RWPE2 (cell line): Measurements from ENCODE around the gene HIGD2A.

Source experiments
- ATAC-seq: fragments of 200-7000 bp; cut with Tn5 transposase; 3 replicates; pipeline ENCODE4 v1.9.1; 2021; ENCODE audit warnings: low read depth
- DNase-seq: peaks from one replicate; pipeline ENCODE4 v3.0.0-alpha.2; 2020; ENCODE audit warnings: low spot score
- H3K27ac ChIP-seq: fragments of 450-650 bp; 2 replicates; pipeline ENCODE4 v1.5.1; 2017; ENCODE audit warnings: mild to moderate bottlenecking; ENCODE audit not compliant: poor library complexity, severe bottlenecking
- H3K27me3 ChIP-seq: fragments of 250-450 bp; sonication (Bioruptor Pico); 2 replicates; pipeline ENCODE4 v1.5.1; 2021; ENCODE audit warnings: mild to moderate bottlenecking, moderate library complexity; ENCODE audit not compliant: insufficient read depth, poor library complexity, severe bottlenecking
- H3K36me3 ChIP-seq: fragments of 250-450 bp; sonication (Bioruptor Pico); 2 replicates; pipeline ENCODE4 v1.5.1; 2020; ENCODE audit warnings: low read depth, mild to moderate bottlenecking, moderate library complexity
- H3K4me1 ChIP-seq: fragments of 250-450 bp; sonication (Bioruptor Pico); 2 replicates; pipeline ENCODE4 v1.5.1; 2021; ENCODE audit warnings: mild to moderate bottlenecking, moderate library complexity; ENCODE audit not compliant: insufficient read depth, poor library complexity, severe bottlenecking
- H3K4me3 ChIP-seq: fragments of 250-450 bp; sonication (Bioruptor Pico); 2 replicates; pipeline ENCODE4 v1.5.1; 2021; ENCODE audit warnings: mild to moderate bottlenecking, moderate library complexity; ENCODE audit not compliant: severe bottlenecking
- H3K9me3 ChIP-seq: fragments of 250-450 bp; sonication (Bioruptor Pico); 2 replicates; pipeline ENCODE4 v1.5.1; 2021; ENCODE audit warnings: mild to moderate bottlenecking, moderate library complexity; ENCODE audit not compliant: severe bottlenecking
- TF ChIP-seq, protein P1 (sequence below): fragments of 450-650 bp; IDR thresholded peaks from one replicate; pipeline ENCODE4 v1.5.1; 2017; ENCODE audit warnings: mild to moderate bottlenecking, moderate library complexity; ENCODE audit not compliant: poor library complexity, severe bottlenecking

The HIGD2A gene

DNA sequence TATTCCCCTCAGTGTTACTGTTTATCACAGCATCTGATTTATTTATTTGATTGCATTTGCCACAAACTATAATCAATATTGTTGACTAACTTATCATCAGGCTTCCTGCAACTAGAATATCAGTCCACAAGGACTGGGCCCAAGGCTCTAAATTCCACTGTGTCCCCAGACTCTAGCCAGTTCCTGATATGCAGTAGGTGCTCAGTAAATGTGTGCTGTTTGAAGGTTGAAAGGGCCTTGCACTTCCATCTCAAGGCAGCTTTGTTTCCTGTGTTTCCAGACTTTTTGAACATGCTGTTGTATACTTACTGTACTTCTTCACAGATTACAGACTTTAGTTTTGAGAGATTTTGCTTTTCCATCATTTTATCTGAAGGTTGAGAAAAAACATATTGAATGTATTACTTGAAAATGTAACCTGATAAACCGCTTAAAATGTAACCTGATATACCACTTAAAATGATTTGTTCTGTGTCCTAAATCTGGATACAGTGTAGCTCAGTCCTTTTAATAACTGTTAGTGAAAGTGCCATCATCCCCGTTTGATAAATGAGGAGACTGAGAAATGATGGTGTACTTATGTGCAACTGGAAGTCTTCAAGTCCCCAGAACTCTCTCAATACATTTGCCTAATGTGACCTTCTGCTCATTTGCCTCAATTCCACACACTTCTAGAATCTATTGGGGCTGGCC, 45.6 kb upstream of the HIGD2A start:
- H3K27ac ChIP-seq = no peak overlapping the region
- no peaks in the 10 kb centered on the region for H3K4me1 ChIP-seq
- H3K4me3 ChIP-seq = no peak overlapping the region
- ATAC-seq (no peak), DNase-seq (no peak)
- peaks cover 50% of the 10 kb centered on the region for H3K36me3 ChIP-seq
- H3K27me3 ChIP-seq = no peaks in the 10 kb centered on the region
- H3K9me3 ChIP-seq = no peaks in the 10 kb centered on the region
- TF ChIP-seq, protein P1, sequence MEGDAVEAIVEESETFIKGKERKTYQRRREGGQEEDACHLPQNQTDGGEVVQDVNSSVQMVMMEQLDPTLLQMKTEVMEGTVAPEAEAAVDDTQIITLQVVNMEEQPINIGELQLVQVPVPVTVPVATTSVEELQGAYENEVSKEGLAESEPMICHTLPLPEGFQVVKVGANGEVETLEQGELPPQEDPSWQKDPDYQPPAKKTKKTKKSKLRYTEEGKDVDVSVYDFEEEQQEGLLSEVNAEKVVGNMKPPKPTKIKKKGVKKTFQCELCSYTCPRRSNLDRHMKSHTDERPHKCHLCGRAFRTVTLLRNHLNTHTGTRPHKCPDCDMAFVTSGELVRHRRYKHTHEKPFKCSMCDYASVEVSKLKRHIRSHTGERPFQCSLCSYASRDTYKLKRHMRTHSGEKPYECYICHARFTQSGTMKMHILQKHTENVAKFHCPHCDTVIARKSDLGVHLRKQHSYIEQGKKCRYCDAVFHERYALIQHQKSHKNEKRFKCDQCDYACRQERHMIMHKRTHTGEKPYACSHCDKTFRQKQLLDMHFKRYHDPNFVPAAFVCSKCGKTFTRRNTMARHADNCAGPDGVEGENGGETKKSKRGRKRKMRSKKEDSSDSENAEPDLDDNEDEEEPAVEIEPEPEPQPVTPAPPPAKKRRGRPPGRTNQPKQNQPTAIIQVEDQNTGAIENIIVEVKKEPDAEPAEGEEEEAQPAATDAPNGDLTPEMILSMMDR = no peak

DNA sequence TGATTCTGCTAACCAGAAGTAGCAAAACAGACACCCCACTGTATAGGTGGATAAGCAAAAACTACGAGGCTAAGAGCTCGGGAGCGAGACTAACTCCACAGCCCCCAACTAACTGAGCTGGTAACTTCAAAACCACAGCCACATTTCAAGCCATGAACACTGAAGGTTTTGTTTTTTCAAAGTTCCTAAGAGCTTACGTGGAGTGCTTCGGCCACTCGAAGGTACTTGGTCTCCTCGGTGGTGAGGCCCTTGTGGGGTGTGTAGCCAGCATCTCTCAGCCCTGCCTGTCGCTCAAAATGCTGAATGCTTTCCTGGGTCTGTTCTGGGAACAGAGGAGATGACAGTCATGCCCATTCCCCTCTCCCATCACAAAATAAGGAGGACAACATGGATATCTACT, 38.1 kb upstream of the HIGD2A start:
- no peak overlapping the region for H3K27ac ChIP-seq
- no peaks in the 10 kb centered on the region for H3K27me3 ChIP-seq
- DNase-seq (no peak), ATAC-seq (no peak)
- H3K4me3 ChIP-seq = no peak overlapping the region
- H3K4me1 ChIP-seq = no peaks in the 10 kb centered on the region
- TF ChIP-seq, protein P1 = no peak
- peaks cover 99% of the 10 kb centered on the region for H3K36me3 ChIP-seq
- no peaks in the 10 kb centered on the region for H3K9me3 ChIP-seq

DNA sequence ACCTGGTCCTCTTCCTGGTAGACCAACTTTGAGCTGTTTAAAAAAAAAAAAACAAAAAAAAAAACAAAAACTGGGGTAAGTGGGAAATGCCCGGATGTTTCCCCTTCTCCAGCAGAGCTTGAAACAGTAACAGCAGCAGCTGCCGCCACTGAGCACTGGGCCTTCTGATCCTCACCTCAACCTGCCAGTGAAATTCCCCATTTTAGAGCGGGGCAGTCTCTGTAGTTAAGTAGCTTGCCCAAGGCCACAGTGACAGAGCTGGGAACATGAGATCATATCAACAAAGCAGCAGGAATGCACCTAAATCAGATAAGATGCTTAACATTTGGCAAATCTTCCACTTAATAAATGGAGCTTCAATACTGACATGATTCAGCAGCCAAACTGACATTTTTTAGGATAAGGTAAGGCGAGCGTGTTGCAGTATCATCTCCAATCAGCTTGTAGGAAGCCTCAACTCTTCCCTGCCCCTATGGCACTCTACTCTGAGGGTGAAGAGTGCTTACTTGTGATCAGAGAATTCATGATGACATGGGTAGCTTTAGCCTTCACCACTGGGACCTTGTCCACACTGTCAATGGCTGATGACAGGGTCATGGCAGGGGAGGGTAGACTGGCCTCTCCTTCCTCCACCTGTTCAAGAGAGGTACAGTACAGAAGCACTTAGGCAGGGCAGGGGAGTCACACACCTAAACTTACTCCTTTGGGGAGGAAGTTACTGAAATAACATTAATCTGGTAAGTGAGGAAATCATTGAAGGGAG, 36.3 kb upstream of the HIGD2A start:
- no peaks in the 10 kb centered on the region for H3K4me1 ChIP-seq
- ATAC-seq = no peak
- no peak overlapping the region for H3K27ac ChIP-seq
- H3K36me3 ChIP-seq = peaks cover 99% of the 10 kb centered on the region
- TF ChIP-seq, protein P1 = no peak
- no peak for DNase-seq
- H3K4me3 ChIP-seq = no peak overlapping the region
- no peaks in the 10 kb centered on the region for H3K9me3 ChIP-seq
- no peaks in the 10 kb centered on the region for H3K27me3 ChIP-seq

DNA sequence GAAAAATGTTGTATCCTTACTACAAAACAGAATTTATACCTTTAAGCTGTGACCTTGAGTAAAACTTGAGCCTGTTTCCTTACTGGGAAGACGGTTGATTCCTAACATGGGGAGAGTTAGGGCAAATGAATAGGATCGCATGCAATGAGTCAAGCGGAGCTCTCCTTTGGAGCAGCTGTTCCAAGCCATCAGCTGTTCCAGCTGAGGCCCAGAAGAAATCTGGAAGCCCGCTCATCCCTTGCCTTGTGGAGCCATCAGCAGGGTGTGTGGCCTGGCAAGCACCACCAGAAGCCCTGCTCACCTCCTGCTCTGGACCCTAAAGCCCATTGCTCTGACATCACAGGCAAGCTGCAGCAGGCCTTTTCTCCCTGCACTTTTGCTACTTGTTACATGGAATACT, 35.0 kb upstream of the HIGD2A start:
- Histone ChIP-seq H3K4me1 (no peaks in the 10 kb centered on the region), H3K4me3 (no peak overlapping the region), H3K36me3 (peaks cover 99% of the 10 kb centered on the region), H3K9me3 (no peaks in the 10 kb centered on the region), H3K27ac (no peak overlapping the region), H3K27me3 (no peaks in the 10 kb centered on the region)
- TF ChIP-seq, protein P1 = no peak
- DNase-seq (no peak), ATAC-seq (no peak)
